K562 (cell line): ENCODE results near the gene PACRG. TPM values are rescaled to one million over a fixed set of nuclear protein-coding genes. Genes with fewer than 3 reads are reported as not detected.

Experiments
- BACH1 ChIP-seq: fragments of 200-800 bp; sonication (Bioruptor generic); IDR thresholded peaks from 2 replicates; pipeline ENCODE4 v1.6.1; 2016; ENCODE audit warnings: missing genetic modification characterization, missing compliant biosample characterization
- BRD9 ChIP-seq: fragments of 450-650 bp; IDR thresholded peaks from 2 replicates; pipeline ENCODE4 v1.6.1; 2018; ENCODE audit warnings: low read depth; ENCODE audit not compliant: partially characterized antibody
- DPF2 ChIP-seq: fragments of 450-650 bp; IDR thresholded peaks from 2 replicates; pipeline ENCODE4 v1.6.1; 2016
- EP400 ChIP-seq: fragments of 450-650 bp; IDR thresholded peaks from 2 replicates; pipeline ENCODE4 v1.6.1; 2017; ENCODE audit warnings: antibody characterized with exemption, mild to moderate bottlenecking, moderate library complexity
- ERF ChIP-seq: fragments of 450-650 bp; formaldehyde crosslinking; IDR thresholded peaks from 2 replicates; pipeline ENCODE4 v1.4.0; 2020; ENCODE audit warnings: mild to moderate bottlenecking, mixed read lengths
- ETV6 ChIP-seq, 3 experiments: fragments of 150-350 bp in 1 of 3; sonication (generic) in 1 of 3; formaldehyde crosslinking in 1 of 3; IDR thresholded peaks; 2 replicates each; pipeline versions ENCODE4 v1.6.1 to v1.8.0; 2014 to 2022; ENCODE audit warnings: borderline replicate concordance in 2 of 3, low read depth in 2 of 3, antibody characterized with exemption in 1 of 3, low read length in 1 of 3, mild to moderate bottlenecking in 1 of 3, missing genetic modification reagents in 1 of 3
- GATA2 ChIP-seq: sonication (generic); formaldehyde crosslinking; IDR thresholded peaks from 2 replicates; pipeline ENCODE4 v1.4.0; 2020; ENCODE audit warnings: mild to moderate bottlenecking, missing genetic modification reagents
- GTF2B ChIP-seq: IDR thresholded peaks from 2 replicates; pipeline ENCODE4 v1.6.1; 2011; ENCODE audit not compliant: insufficient read length; ENCODE audit errors: extremely low read depth
- HINFP ChIP-seq: fragments of 450-650 bp; conservative IDR thresholded peaks from 2 replicates; pipeline ENCODE4 v1.6.1; 2016; ENCODE audit warnings: missing genetic modification characterization, low read depth, mild to moderate bottlenecking, control low read depth, missing compliant biosample characterization
- KLF13 ChIP-seq: fragments of 450-650 bp; IDR thresholded peaks from 2 replicates; pipeline ENCODE4 v1.6.1; 2016; ENCODE audit warnings: missing genetic modification characterization, low read depth, mild to moderate bottlenecking, missing compliant biosample characterization, moderate library complexity, borderline replicate concordance
- MBD2 ChIP-seq: sonication (generic); IDR thresholded peaks from 2 replicates; pipeline ENCODE4 v1.6.1; 2016; ENCODE audit warnings: low read depth, borderline replicate concordance
- NFYB ChIP-seq: IDR thresholded peaks from 2 replicates; pipeline ENCODE4 v1.6.1; 2011; ENCODE audit warnings: mild to moderate bottlenecking, moderate library complexity; ENCODE audit not compliant: insufficient read length; ENCODE audit errors: extremely low read depth
- NR4A1 ChIP-seq, 2 experiments: fragments of 250-450 bp in 1 of 2; fragments of 450-650 bp in 1 of 2; sonication (Bioruptor Pico) in 1 of 2; IDR thresholded peaks; 2 replicates each; pipeline versions ENCODE4 v1.4.0 to v1.6.1; 2016 to 2020; ENCODE audit warnings: mild to moderate bottlenecking in 2 of 2, missing compliant biosample characterization in 1 of 2, missing genetic modification characterization in 1 of 2, moderate library complexity in 1 of 2
- PCBP1 ChIP-seq: fragments of 200-400 bp; formaldehyde crosslinking; IDR thresholded peaks from 2 replicates; pipeline ENCODE4 v1.6.1; 2018; ENCODE audit warnings: mild to moderate bottlenecking, low read depth, low read length; ENCODE audit not compliant: poor library complexity, severe bottlenecking
- RBM17 ChIP-seq: fragments of 200-400 bp; formaldehyde crosslinking; IDR thresholded peaks from 2 replicates; pipeline ENCODE4 v1.6.1; 2017; ENCODE audit warnings: low read depth, mild to moderate bottlenecking, low read length, borderline replicate concordance
- SIRT6 ChIP-seq: IDR thresholded peaks from one replicate; pipeline ENCODE4 v1.6.1; 2012; ENCODE audit warnings: low read depth, mild to moderate bottlenecking, control low read depth, inconsistent platforms, low read length, moderate library complexity
- TFE3 ChIP-seq: fragments of 450-650 bp; formaldehyde crosslinking; IDR thresholded peaks from 2 replicates; pipeline ENCODE4 v1.4.0; 2020; ENCODE audit warnings: mild to moderate bottlenecking, mixed read lengths
- TRIM28 ChIP-seq: fragments of 450-650 bp; IDR thresholded peaks from 2 replicates; pipeline ENCODE4 v1.6.1; 2017
- ZNF444 ChIP-seq: fragments of 250-450 bp; sonication (Bioruptor Pico); IDR thresholded peaks from 2 replicates; pipeline ENCODE4 v1.4.0; 2020; ENCODE audit warnings: mild to moderate bottlenecking, moderate library complexity
- ZSCAN32 ChIP-seq: fragments of 450-650 bp; formaldehyde crosslinking; IDR thresholded peaks from 2 replicates; pipeline ENCODE4 v1.4.0; 2020; ENCODE audit warnings: mild to moderate bottlenecking, moderate library complexity
- polyA plus RNA-seq, 8 experiments: library from polyadenylated mRNA; depleted of rRNA in 4 of 8; stranded (reverse) in 5 of 8; unstranded in 3 of 8; fragments of >200 nt; fragmentation: Nextera tagmentation in 2 of 8; fragmentation: Illumina TruSeq in 1 of 8; extraction: Ambion mirVana in 2 of 8; extraction: Trizol in 1 of 8; gene quantifications; 2 replicates each; pipeline versions ENCODE4 v1.2.1 to v1.2.3, GENCODE V29; 2011 to 2014; ENCODE audit warnings: inconsistent platforms in 1 of 8, missing spikeins in 1 of 8
- total RNA-seq, 7 experiments: library from RNA; depleted of rRNA in 6 of 7; stranded (reverse); fragments of >200 nt in 6 of 7; fragmentation: Illumina TruSeq in 2 of 7; extraction: Trizol in 2 of 7; gene quantifications; 2 replicates each; pipeline versions ENCODE4 v1.2.1 to v1.2.3, GENCODE V29; 2011 to 2021; ENCODE audit warnings: low replicate concordance in 1 of 7
- TF ChIP-seq, protein P1 (sequence below): sonication (generic); formaldehyde crosslinking; IDR thresholded peaks from 2 replicates; pipeline ENCODE4 v1.8.0; 2022; ENCODE audit warnings: mild to moderate bottlenecking, low read depth, missing genetic modification reagents
- TF ChIP-seq, protein P2 (sequence below): sonication (generic); formaldehyde crosslinking; IDR thresholded peaks from 2 replicates; pipeline ENCODE4 v1.9.0; 2022; ENCODE audit warnings: mild to moderate bottlenecking, missing genetic modification reagents

The PACRG gene
- total and polyA plus RNA-seq, 9 of the 15 experiments (the other 6 are each of a cell fraction or from before 2014, with no cell fraction given): 0.04 TPM; not detected in 8

GRCh38 chr6:163180874-163181541 is 453.2 kb downstream of the PACRG start (continued):
- TF ChIP-seq TFE3 (no peak), RBM17 (no peak), ZNF444 (CRISPR knock-in tag) (no peak), GTF2B (no peak), BACH1 (tag) (peak; percentile 90), ETV6 (IDR thresholded peaks at IDR 0.05; ENCODE audit: borderline replicate concordance in 1 of 2, low read depth in 2 of 2, low read length in 1 of 2) (no peak), ETV6 (CRISPR knock-in tag; IDR thresholded peaks at IDR 0.05; ENCODE audit: borderline replicate concordance) (no peak), KLF13 (tag) (0 out of 2 replicates have a peak, but pooled peaks have one; percentile 21), MBD2 (no peak), PCBP1 (no peak), EP400 (peak; percentile 81), TRIM28 (no peak; the same call in 1 of the 2 replicates), HINFP (tag) (no peak), SIRT6 (no peak), DPF2 (peak; percentile 72; the same call in 1 of the 2 replicates), GATA2 (CRISPR knock-in tag) (no peak), NFYB (no peak), NR4A1 (CRISPR knock-in tag; IDR thresholded peaks at IDR 0.05) (no peak), NR4A1 (tag; IDR thresholded peaks at IDR 0.05) (peak; percentile 92), BRD9 (peak; percentile 72), ZSCAN32 (CRISPR knock-in tag) (peak; percentile 99), ERF (CRISPR knock-in tag) (no peak)
- TF ChIP-seq, protein P1, sequence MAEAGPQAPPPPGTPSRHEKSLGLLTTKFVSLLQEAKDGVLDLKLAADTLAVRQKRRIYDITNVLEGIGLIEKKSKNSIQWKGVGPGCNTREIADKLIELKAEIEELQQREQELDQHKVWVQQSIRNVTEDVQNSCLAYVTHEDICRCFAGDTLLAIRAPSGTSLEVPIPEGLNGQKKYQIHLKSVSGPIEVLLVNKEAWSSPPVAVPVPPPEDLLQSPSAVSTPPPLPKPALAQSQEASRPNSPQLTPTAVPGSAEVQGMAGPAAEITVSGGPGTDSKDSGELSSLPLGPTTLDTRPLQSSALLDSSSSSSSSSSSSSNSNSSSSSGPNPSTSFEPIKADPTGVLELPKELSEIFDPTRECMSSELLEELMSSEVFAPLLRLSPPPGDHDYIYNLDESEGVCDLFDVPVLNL (CRISPR knock-in tag): no peak
- TF ChIP-seq, protein P2, sequence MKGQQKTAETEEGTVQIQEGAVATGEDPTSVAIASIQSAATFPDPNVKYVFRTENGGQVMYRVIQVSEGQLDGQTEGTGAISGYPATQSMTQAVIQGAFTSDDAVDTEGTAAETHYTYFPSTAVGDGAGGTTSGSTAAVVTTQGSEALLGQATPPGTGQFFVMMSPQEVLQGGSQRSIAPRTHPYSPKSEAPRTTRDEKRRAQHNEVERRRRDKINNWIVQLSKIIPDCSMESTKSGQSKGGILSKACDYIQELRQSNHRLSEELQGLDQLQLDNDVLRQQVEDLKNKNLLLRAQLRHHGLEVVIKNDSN (CRISPR knock-in tag): no peak
